ENCODE data around the gene TCF7L1.

The TCF7L1 gene

DNA sequence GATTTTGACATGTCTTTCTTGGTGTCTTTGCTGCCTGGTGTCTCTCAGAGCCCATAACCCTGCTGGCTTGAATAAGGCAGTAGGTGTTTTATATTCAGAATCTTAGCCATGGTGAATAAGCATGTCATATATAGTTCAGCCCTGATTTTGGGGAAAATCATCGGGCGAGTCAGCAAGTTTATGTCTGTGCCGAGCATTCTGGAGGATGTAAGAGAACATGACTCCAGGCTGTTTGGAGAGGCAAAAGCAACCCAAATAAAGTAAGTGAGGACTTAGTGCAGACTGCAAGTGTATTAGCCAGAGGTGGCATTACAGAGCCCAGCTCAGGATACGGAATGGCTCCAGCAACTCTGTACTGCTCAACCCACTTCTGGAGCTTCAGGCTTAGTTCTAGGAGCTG, 50.3 kb downstream of the TCF7L1 start:
- H3K4me3 ChIP-seq, result no peak overlapping the region
- intact Hi-C loops (cut with DNase I; ENCODE audit: low total_unique reads), result no loop called here
- H3K4me1 ChIP-seq, result peaks cover 0 to 38% (median 31%) of the 10 kb centered on the region in 4 donors
- H3K27me3 ChIP-seq, result no peaks in the 10 kb centered on the region
- H3K27ac ChIP-seq, result no peak overlapping the region
- TF ChIP-seq CTCF (IDR thresholded peaks at IDR 0.05), result no peak
- H3K9me3 ChIP-seq, result no peaks in the 10 kb centered on the region
- no peaks in the 10 kb centered on the region for H3K36me3 ChIP-seq
- DNase-seq, result no peak

- peaks cover 0 to 40% (median 29%) of the 10 kb centered on the region in 4 donors for H3K4me1 ChIP-seq
- intact Hi-C loops (cut with DNase I; ENCODE audit: low total_unique reads), result no loop called here
- no peak for DNase-seq
- no peaks in the 10 kb centered on the region for H3K9me3 ChIP-seq
- no peak overlapping the region for H3K4me3 ChIP-seq
- TF ChIP-seq CTCF (IDR thresholded peaks at IDR 0.05), result no peak
- no peak overlapping the region for H3K27ac ChIP-seq
- H3K36me3 ChIP-seq, result no peaks in the 10 kb centered on the region
- H3K27me3 ChIP-seq, result no peaks in the 10 kb centered on the region
These were observed 51.0 kb downstream of the TCF7L1 start for GRCh38 chr2:85184231-85184630.

DNA sequence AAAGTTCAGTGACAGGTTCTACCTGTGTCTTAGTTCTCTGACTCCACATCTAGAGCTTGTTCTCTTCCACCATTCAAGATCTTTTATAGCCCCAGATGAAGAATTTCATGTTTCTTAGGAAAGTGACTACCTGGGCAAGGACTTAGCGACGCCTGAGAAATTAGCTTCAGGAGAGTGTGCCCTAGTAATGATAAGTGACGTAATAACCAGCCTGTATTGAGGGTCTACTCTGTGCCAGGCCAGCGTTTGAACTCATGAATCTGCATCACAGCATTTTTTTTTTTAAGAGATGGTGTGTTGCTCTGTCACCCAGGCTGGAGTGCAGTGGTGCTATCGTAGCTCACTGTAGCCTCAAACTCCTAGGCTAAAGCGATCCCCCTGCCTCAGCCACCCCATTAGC, 51.8 kb downstream of the TCF7L1 start:
- no peaks in the 10 kb centered on the region for H3K9me3 ChIP-seq
- TF ChIP-seq CTCF (IDR thresholded peaks at IDR 0.05), result no peak
- no peak overlapping the region for H3K4me3 ChIP-seq
- no peaks in the 10 kb centered on the region for H3K36me3 ChIP-seq
- no peak for DNase-seq
- H3K4me1 ChIP-seq, result peaks cover 0 to 35% (median 23%) of the 10 kb centered on the region in 4 donors
- intact Hi-C loops (cut with DNase I; ENCODE audit: low total_unique reads), result no loop called here
- no peaks in the 10 kb centered on the region for H3K27me3 ChIP-seq
- H3K27ac ChIP-seq, result no peak overlapping the region

GRCh38 chr2:85185431-85185940, 52.3 kb downstream of the TCF7L1 start:
- TF ChIP-seq CTCF (IDR thresholded peaks at IDR 0.05), result no peak
- Histone ChIP-seq H3K36me3 (no peaks in the 10 kb centered on the region), H3K4me1 (peaks cover 0 to 30% (median 20%) of the 10 kb centered on the region in 4 donors), H3K27me3 (no peaks in the 10 kb centered on the region), H3K9me3 (no peaks in the 10 kb centered on the region), H3K4me3 (no peak overlapping the region), H3K27ac (no peak overlapping the region)
- no peak for DNase-seq
- intact Hi-C loops (cut with DNase I; ENCODE audit: low total_unique reads), result no loop called here

DNA sequence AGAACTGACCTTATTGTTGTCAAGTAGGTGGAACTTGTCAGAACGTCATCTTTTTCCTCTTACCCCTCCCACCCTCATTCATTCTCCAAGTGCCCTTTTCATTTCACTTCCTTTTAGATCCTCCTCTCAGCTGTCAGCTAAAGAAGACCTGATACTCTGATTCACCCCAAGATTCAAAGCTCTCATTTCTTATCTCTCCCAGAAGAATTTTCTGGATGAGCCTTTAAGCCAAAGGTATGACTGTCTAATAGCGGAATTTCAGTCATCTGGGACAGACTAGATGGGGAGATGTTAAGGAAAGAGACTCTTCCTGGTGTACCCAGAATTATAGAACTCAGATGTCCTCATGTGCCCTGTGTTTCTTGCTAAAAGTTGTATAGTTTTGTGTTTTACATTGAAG, 53.9 kb downstream of the TCF7L1 start:
- no peak for TF ChIP-seq CTCF (IDR thresholded peaks at IDR 0.05)
- intact Hi-C loops (cut with DNase I; ENCODE audit: low total_unique reads), result no loop called here

GRCh38 chr2:85188852-85189251, 55.7 kb downstream of the TCF7L1 start:
- no peak for TF ChIP-seq CTCF (IDR thresholded peaks at IDR 0.05)
- H3K4me1 ChIP-seq, result peaks cover 0 to 13% (median 6%) of the 10 kb centered on the region in 4 donors
- peaks cover 0 to 6% (median 0%) of the 10 kb centered on the region in 3 donors for H3K36me3 ChIP-seq
- no peak for DNase-seq
- H3K27me3 ChIP-seq, result no peaks in the 10 kb centered on the region
- intact Hi-C loops (cut with DNase I; ENCODE audit: low total_unique reads), result no loop called here
- no peak overlapping the region for H3K4me3 ChIP-seq
- no peak overlapping the region for H3K27ac ChIP-seq
- H3K9me3 ChIP-seq, result no peaks in the 10 kb centered on the region

More for the DNA sequence above, 53.9 kb downstream of the TCF7L1 start:
- Histone ChIP-seq H3K36me3 (no peaks in the 10 kb centered on the region), H3K4me1 (peaks cover 0 to 14% (median 9%) of the 10 kb centered on the region in 4 donors), H3K9me3 (no peaks in the 10 kb centered on the region), H3K27me3 (no peaks in the 10 kb centered on the region), H3K4me3 (no peak overlapping the region), H3K27ac (no peak overlapping the region)
- no peak for DNase-seq

Data from tibial artery (tissue), 4 donors.